Fibroblast of lung (primary cell): ENCODE data around the gene TIGD1. TPM values are rescaled to one million over a fixed set of nuclear protein-coding genes. Genes with fewer than 3 reads are reported as not detected.
"Not testable (repeated sequence)": the region's sequence is repeated elsewhere in the genome, so short reads cannot be mapped to it uniquely, and the experiment has no call there.

Experiments used
- DNase-seq, 2 donors: peaks; one replicate each; pipeline versions ENCODE4 v3.0.0 to v3.0.0-alpha.2; 2010; ENCODE audit warnings: low read depth in 2 of 2
- H2AFZ ChIP-seq: 2 replicates; pipeline ENCODE4 v1.5.1; 2012; ENCODE audit warnings: low read length, control low read depth, inconsistent platforms
- H3K27ac ChIP-seq: 2 replicates; pipeline ENCODE4 v1.5.1; 2011; ENCODE audit warnings: low read length, control low read depth; ENCODE audit not compliant: insufficient read depth
- H3K27me3 ChIP-seq: 2 replicates; pipeline ENCODE4 v1.5.1; 2011; ENCODE audit warnings: mild to moderate bottlenecking, low read length; ENCODE audit not compliant: control insufficient read depth, insufficient read depth
- H3K36me3 ChIP-seq: 2 replicates; pipeline ENCODE4 v1.5.1; 2011; ENCODE audit warnings: low read length; ENCODE audit not compliant: control insufficient read depth, insufficient read depth
- H3K4me1 ChIP-seq: 2 replicates; pipeline ENCODE4 v1.5.1; 2011; ENCODE audit warnings: low read length; ENCODE audit not compliant: control insufficient read depth, insufficient read depth; ENCODE audit errors: extremely low read depth
- H3K4me2 ChIP-seq: 2 replicates; pipeline ENCODE4 v1.5.1; 2011; ENCODE audit warnings: low read length, control low read depth; ENCODE audit not compliant: insufficient read depth; ENCODE audit errors: extremely low read depth
- H3K4me3 ChIP-seq, 4 experiments: fragments of 200-600 bp in 1 of 4; sonication (generic) in 1 of 4; replicated peaks in 1 of 4; 2 replicates each; pipeline ENCODE4 v1.5.1; 2011 to 2016; ENCODE audit warnings: low read length in 4 of 4, low read depth in 3 of 4, mild to moderate bottlenecking in 3 of 4, control low read depth in 2 of 4, inconsistent platforms in 1 of 4, mixed read lengths in 1 of 4; ENCODE audit not compliant: insufficient read depth in 1 of 4; ENCODE audit errors: control extremely low read depth in 1 of 4
- H3K79me2 ChIP-seq: 2 replicates; pipeline ENCODE4 v1.5.1; 2012; ENCODE audit warnings: mild to moderate bottlenecking, low read length, inconsistent platforms; ENCODE audit not compliant: control insufficient read depth, insufficient read depth
- H3K9ac ChIP-seq: 2 replicates; pipeline ENCODE4 v1.5.1; 2011; ENCODE audit warnings: mild to moderate bottlenecking, low read length, control low read depth; ENCODE audit not compliant: insufficient read depth
- H3K9me3 ChIP-seq: 2 replicates; pipeline ENCODE4 v1.5.1; 2012; ENCODE audit warnings: low read depth, low read length; ENCODE audit not compliant: control insufficient read depth, insufficient read depth
- H4K20me1 ChIP-seq: 2 replicates; pipeline ENCODE4 v1.5.1; 2011; ENCODE audit warnings: low read length; ENCODE audit not compliant: control insufficient read depth, insufficient read depth; ENCODE audit errors: extremely low read depth
- EZH2 ChIP-seq: IDR thresholded peaks from 2 replicates; pipeline ENCODE4 v1.5.1; 2012; ENCODE audit warnings: low read length, control low read depth, mild to moderate bottlenecking; ENCODE audit errors: missing control alignments
- polyA plus RNA-seq, 2 donors: library from polyadenylated mRNA; depleted of rRNA in 1 of 2; stranded (reverse) in 1 of 2; unstranded in 1 of 2; fragments of >200 nt; gene quantifications; 2 replicates each; pipeline ENCODE4 v1.2.1, GENCODE V29; 2011 to 2012; ENCODE audit warnings: missing spikeins in 1 of 2
- total RNA-seq: library from RNA; depleted of rRNA; stranded (reverse); fragments of >200 nt; gene quantifications from 2 replicates; pipeline ENCODE4 v1.2.1, GENCODE V29; 2014
- TF ChIP-seq, protein P1 (sequence below), 2 donors: IDR thresholded peaks in 1 of 2; conservative IDR thresholded peaks in 1 of 2; 1 replicate in 1 of 2; 2 replicates in 1 of 2; pipeline ENCODE4 v1.5.1; 2011 to 2012; ENCODE audit warnings: low read length in 2 of 2, control low read depth in 1 of 2, inconsistent platforms in 1 of 2, low read depth in 1 of 2, mild to moderate bottlenecking in 1 of 2

Gene TIGD1
- total and polyA plus RNA-seq, 2 donors (not counting 1 experiment from before 2014, with no cell fraction given): 2.5 to 4.0 TPM

DNA sequence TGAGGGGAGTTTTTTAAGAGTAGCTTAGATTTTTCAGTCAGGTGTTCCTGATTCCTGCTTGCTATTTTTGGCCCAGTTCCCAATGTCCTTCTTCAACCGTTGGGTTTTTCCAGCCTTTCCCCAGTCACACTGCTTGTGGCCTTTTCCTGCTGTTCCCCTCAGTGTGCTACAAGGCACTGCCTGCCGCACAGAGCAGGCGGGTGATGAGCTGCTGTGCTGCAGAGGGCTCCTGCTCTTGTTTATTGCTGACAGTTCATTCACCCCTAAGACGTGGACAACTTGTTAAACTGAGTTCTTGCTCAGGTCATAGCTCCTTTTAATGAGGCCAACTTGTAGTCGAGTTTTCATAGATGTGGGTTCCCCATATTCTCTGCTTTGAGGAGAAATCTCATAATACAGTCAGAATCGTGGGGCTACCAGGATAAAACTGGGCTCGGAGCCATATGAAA is 20.7 kb upstream of the TIGD1 start:
- no peak for DNase-seq
- H4K20me1 ChIP-seq: no peaks in the 10 kb centered on the region
- H2AFZ ChIP-seq: no peak overlapping the region
- no peaks in the 10 kb centered on the region for H3K27me3 ChIP-seq
- no peak overlapping the region for H3K4me3 ChIP-seq
- TF ChIP-seq, protein P1, sequence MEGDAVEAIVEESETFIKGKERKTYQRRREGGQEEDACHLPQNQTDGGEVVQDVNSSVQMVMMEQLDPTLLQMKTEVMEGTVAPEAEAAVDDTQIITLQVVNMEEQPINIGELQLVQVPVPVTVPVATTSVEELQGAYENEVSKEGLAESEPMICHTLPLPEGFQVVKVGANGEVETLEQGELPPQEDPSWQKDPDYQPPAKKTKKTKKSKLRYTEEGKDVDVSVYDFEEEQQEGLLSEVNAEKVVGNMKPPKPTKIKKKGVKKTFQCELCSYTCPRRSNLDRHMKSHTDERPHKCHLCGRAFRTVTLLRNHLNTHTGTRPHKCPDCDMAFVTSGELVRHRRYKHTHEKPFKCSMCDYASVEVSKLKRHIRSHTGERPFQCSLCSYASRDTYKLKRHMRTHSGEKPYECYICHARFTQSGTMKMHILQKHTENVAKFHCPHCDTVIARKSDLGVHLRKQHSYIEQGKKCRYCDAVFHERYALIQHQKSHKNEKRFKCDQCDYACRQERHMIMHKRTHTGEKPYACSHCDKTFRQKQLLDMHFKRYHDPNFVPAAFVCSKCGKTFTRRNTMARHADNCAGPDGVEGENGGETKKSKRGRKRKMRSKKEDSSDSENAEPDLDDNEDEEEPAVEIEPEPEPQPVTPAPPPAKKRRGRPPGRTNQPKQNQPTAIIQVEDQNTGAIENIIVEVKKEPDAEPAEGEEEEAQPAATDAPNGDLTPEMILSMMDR (conservative IDR thresholded peaks at IDR 0.05 in 1 of 2, IDR thresholded peaks at IDR 0.05 in 1 of 2; ENCODE audit: low read depth in 1 of 2, low read length in 2 of 2): no peak
- no peak for TF ChIP-seq EZH2
- H3K9me3 ChIP-seq: no peaks in the 10 kb centered on the region
- no peak overlapping the region for H3K27ac ChIP-seq
- H3K4me1 ChIP-seq: peaks cover 2% of the 10 kb centered on the region
- H3K4me2 ChIP-seq: no peak overlapping the region
- no peaks in the 10 kb centered on the region for H3K79me2 ChIP-seq
- H3K9ac ChIP-seq: no peak overlapping the region
- peaks cover 12% of the 10 kb centered on the region for H3K36me3 ChIP-seq

DNA sequence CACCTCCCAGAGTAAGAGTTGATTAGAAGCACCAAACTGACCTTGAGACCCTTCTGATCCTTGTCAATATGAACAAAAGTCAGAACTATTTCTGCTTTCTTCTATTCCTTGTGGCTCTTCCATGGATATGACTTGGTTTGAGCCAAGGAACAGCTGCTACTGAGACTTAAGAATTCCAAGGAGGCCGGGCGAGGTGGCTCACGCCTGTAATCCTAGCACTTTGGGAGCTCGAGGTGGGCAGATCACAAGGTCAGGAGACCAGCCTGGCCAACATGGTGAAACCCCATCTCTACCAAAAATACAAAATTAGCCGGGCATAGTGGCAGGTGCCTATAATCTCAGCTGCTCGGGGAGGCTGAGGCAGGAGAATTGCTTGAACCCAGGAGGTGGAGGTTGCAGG is 20.1 kb upstream of the TIGD1 start:
- H3K9ac ChIP-seq: not testable (repeated sequence)

DNA sequence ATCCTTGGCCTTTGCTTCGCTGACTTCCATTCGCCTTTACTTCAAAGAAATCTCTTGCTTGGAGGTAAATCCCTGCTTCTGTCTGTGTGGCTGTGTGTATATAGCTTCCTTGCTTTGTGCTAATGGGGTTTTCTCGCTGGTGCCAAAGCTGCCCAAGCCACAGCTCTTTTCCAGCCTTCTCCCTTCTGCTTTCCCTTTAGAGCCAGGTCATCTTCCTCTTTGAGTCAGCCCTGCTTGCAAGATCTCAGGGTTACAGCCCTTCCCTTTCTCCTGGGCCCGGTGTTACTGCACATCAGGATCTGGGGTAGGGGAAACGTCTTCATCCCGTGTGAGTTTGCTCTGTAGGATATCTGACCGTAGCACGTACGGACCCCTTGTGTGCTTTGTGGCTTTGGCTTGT is 19.2 kb upstream of the TIGD1 start:
- no peaks in the 10 kb centered on the region for H3K9me3 ChIP-seq
- no peaks in the 10 kb centered on the region for H3K27me3 ChIP-seq
- no peak overlapping the region for H3K27ac ChIP-seq
- H3K36me3 ChIP-seq: peaks cover 13% of the 10 kb centered on the region
- TF ChIP-seq EZH2: no peak
- TF ChIP-seq, protein P1 (conservative IDR thresholded peaks at IDR 0.05 in 1 of 2, IDR thresholded peaks at IDR 0.05 in 1 of 2; ENCODE audit: low read depth in 1 of 2, low read length in 2 of 2): no peak
- H3K4me3 ChIP-seq: no peak overlapping the region
- no peak for DNase-seq
- H2AFZ ChIP-seq: no peak overlapping the region
- H3K79me2 ChIP-seq: no peaks in the 10 kb centered on the region
- H3K4me1 ChIP-seq: peaks cover 2% of the 10 kb centered on the region
- H3K9ac ChIP-seq: no peak overlapping the region
- H4K20me1 ChIP-seq: no peaks in the 10 kb centered on the region
- H3K4me2 ChIP-seq: no peak overlapping the region

More for the DNA sequence above, 20.1 kb upstream of the TIGD1 start:
- not testable (repeated sequence) for H3K27ac ChIP-seq, H3K4me2 ChIP-seq, H4K20me1 ChIP-seq, H3K9me3 ChIP-seq, H3K79me2 ChIP-seq, H3K4me3 ChIP-seq, H3K4me1 ChIP-seq, DNase-seq, H3K27me3 ChIP-seq, H2AFZ ChIP-seq
- peaks cover 12% of the 10 kb centered on the region for H3K36me3 ChIP-seq
